Frontal cortex (tissue), 4 donors: Measurements from ENCODE around the gene RMI1. TPM values are rescaled to one million over a fixed set of nuclear protein-coding genes. Genes with fewer than 3 reads are reported as not detected.
"Not testable (repeated sequence)": the region's sequence is repeated elsewhere in the genome, so short reads cannot be mapped to it uniquely, and the experiment has no call there.

Experiments used
- DNase-seq, 2 donors: peaks; one replicate each; pipeline ENCODE4 v3.0.0; 2012; ENCODE audit warnings: low spot score in 2 of 2
- FAIRE-seq: peaks from 2 replicates; lab custom pipeline; 2012; peaks lifted over from hg19 to GRCh38; lab: Jason Lieb, UNC
- total RNA-seq: library from RNA; depleted of rRNA; stranded (reverse); fragments of >200 nt; gene quantifications from one replicate; pipeline ENCODE4 v1.2.3, GENCODE V29; 2014
- donor health status: control.
- donor health status: control.
- donor health status: control.

The RMI1 gene
- total RNA-seq = 12.6 TPM

- FAIRE-seq = no peak
Measured at GRCh38 chr9:83980395-83981125, at the start of gene RMI1. TSS of gene RMI1 (plus strand) at chr9:83980805. CDS start at chr9:84000987, 20,182 bp downstream.

GRCh38 chr9:83930881-83931280 is 49.7 kb upstream of the RMI1 start:
- FAIRE-seq = no peak
- no peak for DNase-seq

More at GRCh38 chr9:83980395-83981125, at the start of gene RMI1:
- DNase-seq = peak; percentile 90

- DNase-seq (no peak), FAIRE-seq (no peak)
Measured at GRCh38 chr9:83932011-83932410, 48.6 kb upstream of the RMI1 start.

- FAIRE-seq = no peak
- DNase-seq = no peak
Measured at GRCh38 chr9:83932851-83933250, 47.8 kb upstream of the RMI1 start.

GRCh38 chr9:83933790-83934189 is 46.8 kb upstream of the RMI1 start:
- no peak for DNase-seq
- no peak for FAIRE-seq

GRCh38 chr9:83934569-83935275 is 45.9 kb upstream of the RMI1 start:
- FAIRE-seq (no peak), DNase-seq (no peak)

GRCh38 chr9:83935276-83935935 is 45.2 kb upstream of the RMI1 start:
- no peak for DNase-seq
- FAIRE-seq = no peak

GRCh38 chr9:83936523-83936922 is 44.1 kb upstream of the RMI1 start:
- DNase-seq (no peak), FAIRE-seq (no peak)

GRCh38 chr9:83937861-83938455 is 42.6 kb upstream of the RMI1 start:
- DNase-seq = peak in 1 of 2 donors; percentile 51
- FAIRE-seq = no peak

GRCh38 chr9:83940590-83941303 is 39.9 kb upstream of the RMI1 start:
- FAIRE-seq = no peak
- DNase-seq = no peak

GRCh38 chr9:83948096-83948495 is 32.5 kb upstream of the RMI1 start:
- not testable (repeated sequence) for FAIRE-seq

GRCh38 chr9:83956086-83956435 is 24.5 kb upstream of the RMI1 start:
- no peak for DNase-seq
- FAIRE-seq = no peak

More at GRCh38 chr9:83948096-83948495, 32.5 kb upstream of the RMI1 start:
- DNase-seq = not testable (repeated sequence)

- DNase-seq (peak; percentile 55 to 73), FAIRE-seq (no peak)
Measured at GRCh38 chr9:83956436-83957247, 24.0 kb upstream of the RMI1 start.

GRCh38 chr9:83957248-83957513 is 23.4 kb upstream of the RMI1 start:
- FAIRE-seq (no peak), DNase-seq (no peak)

- FAIRE-seq = no peak
- DNase-seq = no peak
Measured at GRCh38 chr9:83959061-83959460, 21.5 kb upstream of the RMI1 start.

- DNase-seq = no peak
- FAIRE-seq = no peak
Measured at GRCh38 chr9:83960991-83961390, 19.6 kb upstream of the RMI1 start.

GRCh38 chr9:83962165-83962564 is 18.4 kb upstream of the RMI1 start:
- DNase-seq = no peak
- FAIRE-seq = no peak

GRCh38 chr9:83964973-83965349 is 15.6 kb upstream of the RMI1 start:
- FAIRE-seq = no peak
- DNase-seq = no peak
